ENCODE measurements around the gene PELI2.

Gene PELI2

DNA sequence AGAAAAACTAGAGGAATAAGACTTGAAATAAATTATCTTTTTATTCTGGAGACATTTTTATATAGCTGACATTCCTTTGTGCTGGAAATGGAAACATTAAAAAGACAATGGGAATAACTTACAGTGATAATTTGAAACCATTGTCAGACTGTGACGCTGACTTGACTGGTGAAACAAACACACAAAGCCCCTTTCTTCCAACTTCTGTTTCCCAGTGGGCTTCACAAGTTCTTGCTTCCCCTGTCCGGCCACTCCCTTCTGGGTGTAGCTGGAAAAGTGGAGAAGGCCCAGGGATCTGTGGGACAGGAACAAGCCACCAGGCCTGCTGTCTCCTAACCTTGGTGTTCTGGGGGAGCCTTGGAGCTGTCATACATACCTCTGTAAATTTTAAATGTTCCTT, 58.8 kb downstream of the PELI2 start:
- DNase-seq: no peak

DNA sequence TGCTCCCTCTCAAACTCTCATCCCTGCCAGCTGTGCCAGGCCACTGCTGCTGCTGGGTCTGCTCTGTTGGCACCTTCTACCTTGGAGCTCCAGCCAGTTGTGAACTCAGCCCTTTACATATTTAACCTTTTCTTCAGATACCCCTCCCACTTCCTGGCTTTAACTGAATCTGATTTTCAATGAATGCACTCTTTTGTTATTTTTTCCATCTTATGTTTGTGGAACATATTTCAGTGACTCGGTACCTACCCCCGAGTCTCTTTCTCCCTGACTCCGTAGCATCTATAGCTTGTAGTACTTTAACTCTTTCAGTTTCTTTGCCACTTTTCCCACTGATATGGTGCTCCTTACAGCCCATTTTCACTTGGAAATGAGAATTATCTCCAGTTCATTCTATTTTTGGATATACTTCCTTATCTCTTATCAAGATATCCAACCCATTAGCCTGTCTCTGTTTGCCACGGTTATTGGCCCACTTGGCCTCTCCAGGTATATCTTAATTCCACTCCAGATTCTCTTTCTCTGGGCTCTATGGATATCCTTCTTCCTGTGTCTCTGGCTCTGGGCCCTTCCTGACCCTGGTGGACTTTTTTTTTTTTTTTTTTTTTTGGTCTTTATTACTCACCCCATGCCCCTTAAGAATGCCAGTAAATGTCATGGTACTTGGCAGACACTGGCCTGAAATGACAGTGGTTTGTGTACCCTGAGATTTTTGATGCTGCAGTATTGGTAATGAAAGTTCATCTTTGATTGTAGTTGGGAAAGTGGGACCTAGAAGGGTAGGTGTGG, 62.7 kb downstream of the PELI2 start:
- no peak for DNase-seq

DNA sequence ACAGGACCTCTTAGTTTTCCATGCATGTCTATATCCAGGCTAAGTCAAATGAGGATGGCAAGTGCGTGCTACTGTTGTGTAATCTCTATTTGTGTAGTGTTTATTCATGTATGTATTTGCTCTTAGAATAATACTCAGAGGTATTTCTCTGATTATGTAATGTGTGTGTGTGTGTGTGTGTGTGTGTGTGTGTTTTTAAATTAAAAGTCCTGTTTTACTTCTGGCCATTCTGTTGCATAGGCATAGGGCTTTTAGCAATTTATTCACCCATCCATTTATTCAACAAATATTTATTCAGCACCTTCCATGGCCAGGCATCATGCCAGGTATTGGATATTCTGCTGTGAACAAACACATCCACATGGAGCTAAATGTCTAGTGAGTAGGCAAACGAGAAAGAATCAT, 63.5 kb downstream of the PELI2 start:
- no peak for DNase-seq

DNA sequence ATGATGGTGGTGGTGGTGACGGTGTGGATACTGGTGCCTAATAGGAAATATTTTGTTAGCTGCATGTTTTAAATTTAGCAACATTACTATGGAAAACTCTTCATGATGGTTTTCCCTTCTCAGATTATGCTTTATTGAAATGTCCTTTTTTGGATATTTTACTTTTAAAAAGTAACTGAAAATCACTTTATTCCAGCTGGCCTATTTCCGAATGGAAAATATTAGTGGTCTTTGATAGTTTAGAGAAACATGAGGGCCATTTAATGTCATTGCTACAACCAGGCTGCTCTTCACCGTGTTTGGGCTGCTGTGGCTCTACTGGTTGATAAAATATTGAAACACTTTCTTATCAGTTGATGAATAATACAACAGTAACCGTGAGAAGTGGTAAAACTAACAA, 64.2 kb downstream of the PELI2 start:
- no peak for DNase-seq

GRCh38 chr14:56183631-56184157, 65.5 kb downstream of the PELI2 start:
- no peak for DNase-seq

GRCh38 chr14:56185992-56186391, 67.8 kb downstream of the PELI2 start:
- DNase-seq: no peak

DNA sequence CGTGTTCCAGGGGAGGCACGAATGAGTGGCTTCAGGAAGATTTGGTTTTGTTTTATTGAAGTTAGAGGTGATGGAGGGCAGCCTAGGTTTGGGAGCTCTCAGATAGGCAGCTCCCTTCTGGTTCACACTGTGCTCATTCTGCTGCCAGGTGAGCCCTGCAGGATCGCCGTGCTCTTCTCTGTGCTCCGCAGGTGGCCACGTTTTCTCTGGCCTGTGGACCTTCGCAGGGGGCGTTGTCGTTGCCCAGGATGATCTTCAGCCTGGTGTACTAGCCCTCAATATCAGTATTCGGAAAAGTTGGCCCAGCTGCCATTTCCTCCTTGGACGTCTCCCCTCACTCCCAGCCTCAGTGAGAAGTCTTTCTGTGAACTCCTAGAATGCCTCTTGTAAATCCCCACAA, 69.5 kb downstream of the PELI2 start:
- no peak for DNase-seq

- no peak for DNase-seq
These were observed 71.1 kb downstream of the PELI2 start for GRCh38 chr14:56189307-56189706.

DNA sequence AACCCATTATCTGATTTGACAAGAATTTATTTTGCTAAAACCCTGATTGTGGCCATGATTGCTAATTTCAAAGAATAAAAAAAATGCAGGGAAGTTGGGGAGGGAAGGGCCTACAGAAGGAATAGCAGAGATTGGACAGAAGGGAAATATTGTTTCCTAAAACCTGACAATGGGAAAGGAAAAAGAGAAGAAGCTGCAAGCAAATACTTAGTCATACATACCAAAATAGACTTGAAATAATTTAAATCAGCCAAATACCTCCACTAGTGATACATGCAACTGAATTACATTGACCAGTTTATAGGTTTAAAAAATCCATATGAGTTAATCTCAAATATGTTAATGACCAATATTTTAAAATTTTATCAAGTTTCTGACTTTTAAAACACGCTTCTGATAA, 75.1 kb downstream of the PELI2 start:
- DNase-seq: no peak

DNA sequence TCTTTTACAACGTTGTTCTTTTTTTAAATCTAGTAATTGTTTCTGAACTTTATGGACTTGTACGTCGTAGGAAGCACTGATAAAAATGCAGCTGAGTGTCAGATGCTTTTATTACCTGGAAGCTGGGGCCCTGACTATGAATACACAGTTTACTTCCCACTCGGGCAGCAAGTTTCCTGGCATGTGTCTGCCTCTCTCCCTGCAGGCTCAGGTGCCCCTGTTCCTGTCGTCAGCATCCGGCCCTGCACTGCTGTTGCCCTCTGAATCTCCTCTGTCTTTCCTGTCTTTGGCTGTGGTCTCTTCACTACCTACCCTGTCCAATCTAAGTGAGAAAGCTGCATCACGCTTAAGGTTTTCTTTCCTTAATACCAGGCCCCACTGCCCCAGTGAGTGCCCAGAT, 75.8 kb downstream of the PELI2 start:
- no peak for DNase-seq

DNA sequence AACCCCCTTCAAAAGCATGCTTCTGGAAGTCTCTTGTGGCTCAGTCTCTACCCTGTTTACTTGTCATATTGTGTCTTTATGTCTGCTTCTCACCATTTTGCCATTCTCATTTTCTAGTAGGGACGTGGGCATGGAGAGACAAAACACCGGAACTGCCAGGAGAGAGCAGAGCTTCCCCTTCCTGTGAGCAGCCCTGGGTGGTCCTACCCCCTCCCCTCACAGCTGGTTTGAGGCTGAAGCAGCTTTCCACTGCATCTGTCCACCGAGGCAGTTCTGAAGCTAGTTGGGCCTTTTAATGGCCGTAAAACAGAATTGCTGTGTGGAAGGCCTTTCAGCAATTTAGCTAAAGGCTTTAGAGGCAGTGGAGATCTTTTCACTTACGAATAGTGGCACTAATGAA, 77.0 kb downstream of the PELI2 start:
- DNase-seq: no peak

GRCh38 chr14:56195704-56196103, 77.5 kb downstream of the PELI2 start:
- DNase-seq: no peak

DNA sequence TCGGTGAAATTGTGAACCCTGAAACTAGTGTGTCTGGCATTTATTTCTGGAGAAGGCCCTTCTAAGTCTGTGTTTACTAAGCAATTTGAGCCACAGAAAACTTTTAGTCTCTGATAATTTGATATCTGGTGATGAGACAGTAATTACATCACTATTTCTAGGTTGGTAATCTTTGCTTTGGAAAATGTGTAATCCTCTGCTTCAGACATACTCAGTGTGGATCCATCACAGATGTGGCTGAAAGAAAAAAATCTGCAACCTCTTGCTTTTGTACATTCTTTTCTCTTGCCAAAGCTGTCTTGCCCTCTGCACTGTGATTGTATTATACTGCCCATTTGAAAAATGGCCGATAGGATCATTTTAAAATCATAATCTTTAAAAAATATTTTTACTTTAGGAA, 78.1 kb downstream of the PELI2 start:
- no peak for DNase-seq

DNA sequence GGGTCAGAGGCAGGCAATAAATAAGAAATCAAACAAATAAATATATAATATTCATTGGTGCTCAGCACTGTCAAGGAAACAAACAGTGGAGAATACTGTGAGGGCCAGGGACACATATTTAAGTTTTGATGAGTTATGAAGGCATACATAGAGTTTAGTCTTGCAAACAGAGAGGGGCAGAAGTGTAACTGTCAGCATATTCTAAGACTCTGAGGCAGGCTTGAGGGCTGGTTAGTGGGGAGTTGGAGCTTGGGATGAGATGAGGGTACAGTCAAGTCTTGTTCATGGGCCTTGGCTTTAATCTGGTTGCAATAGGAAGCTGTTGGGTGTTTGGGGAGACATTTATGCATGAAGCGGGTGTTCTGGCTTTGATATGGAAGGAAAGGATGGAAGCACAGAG, 78.9 kb downstream of the PELI2 start:
- DNase-seq: no peak

GRCh38 chr14:56198438-56198837, 80.2 kb downstream of the PELI2 start:
- DNase-seq: no peak

GRCh38 chr14:56199095-56199981, 81.1 kb downstream of the PELI2 start:
- no peak for DNase-seq

GRCh38 chr14:56199982-56200577, 81.9 kb downstream of the PELI2 start:
- no peak for DNase-seq

- no peak for DNase-seq
These were observed 84.0 kb downstream of the PELI2 start for GRCh38 chr14:56202256-56202655.

- no peak for DNase-seq
These were observed 87.7 kb downstream of the PELI2 start for GRCh38 chr14:56205881-56206280.

DNA sequence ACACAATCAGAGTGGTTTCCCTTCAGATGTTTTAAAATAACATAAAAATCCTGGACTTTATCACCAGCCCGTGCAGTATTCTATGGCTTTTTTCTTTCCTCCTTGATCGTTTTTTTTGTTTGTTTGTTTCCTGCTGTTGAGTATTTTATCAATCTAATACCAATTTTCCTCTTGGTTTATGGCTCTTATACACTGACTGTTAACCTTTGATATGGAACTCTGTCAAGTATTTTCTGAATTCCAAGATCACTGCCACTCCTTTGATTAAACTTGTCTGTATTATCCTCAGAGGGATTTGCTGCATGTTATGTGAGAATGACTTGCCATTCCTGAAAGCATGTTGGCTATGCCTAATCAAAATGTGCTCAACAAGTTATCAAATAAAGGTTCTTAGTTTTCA, 88.4 kb downstream of the PELI2 start:
- no peak for DNase-seq

DNA sequence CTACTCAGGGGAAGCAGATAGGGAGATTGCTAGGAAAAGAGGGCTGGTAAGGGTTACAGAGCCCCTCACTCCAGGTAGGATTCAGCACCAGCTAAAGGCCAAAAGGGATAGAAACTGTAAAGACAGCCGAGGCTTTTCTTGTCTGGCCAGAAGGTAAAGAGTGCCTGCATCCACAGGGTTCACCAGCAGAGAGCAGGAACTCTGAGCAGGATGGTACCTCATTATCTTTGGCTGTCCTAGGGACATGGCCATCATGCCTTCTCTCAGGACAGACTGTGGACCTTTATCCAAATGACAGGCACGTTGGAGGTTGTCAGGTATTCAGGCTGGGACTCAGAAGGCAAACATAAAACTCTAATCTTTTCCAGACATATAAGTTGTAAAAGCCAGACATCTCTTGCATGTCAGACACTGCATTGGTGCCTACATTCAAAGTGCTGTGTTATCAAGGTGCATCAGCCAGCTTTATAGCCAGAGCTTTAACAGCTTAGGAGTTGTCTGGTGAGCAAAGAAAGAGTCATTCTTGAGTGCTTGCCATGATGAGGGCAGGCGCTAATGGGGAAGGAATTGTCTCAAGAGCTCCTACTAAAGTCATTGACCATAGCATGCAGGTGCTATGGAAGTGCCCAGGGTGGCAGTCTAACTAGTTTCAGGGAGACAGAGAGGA, 89.5 kb downstream of the PELI2 start:
- DNase-seq: no peak

- DNase-seq: no peak
These were observed 90.3 kb downstream of the PELI2 start for GRCh38 chr14:56208520-56208919.

DNA sequence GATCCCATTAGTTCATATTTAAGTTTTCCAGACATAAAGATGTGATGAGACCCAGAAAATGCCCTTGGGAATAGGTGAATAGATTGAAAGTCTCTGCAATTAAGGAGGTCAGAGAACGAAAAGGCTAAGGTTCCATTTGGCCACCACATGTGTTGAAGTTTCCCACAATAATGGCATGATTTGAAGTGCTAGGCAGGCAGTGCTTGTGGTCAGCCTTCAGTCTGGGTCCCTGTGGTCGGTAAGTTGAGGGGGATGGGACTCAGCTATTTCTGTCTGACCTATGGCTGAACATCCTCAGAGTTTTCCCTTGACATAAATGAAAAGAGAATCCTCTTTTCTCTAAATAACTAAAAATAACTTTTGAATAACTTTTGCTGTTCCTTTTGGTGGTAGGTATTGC, 92.4 kb downstream of the PELI2 start:
- DNase-seq: no peak
